HepG2 (cell line): ENCODE measurements around the gene SLC16A1. TPM values are rescaled to one million over a fixed set of nuclear protein-coding genes. Genes with fewer than 3 reads are reported as not detected.

Experiments
- CENPT ChIP-seq: sonication (generic); formaldehyde crosslinking; IDR thresholded peaks from 2 replicates; pipeline ENCODE4 v1.8.0; 2022; ENCODE audit warnings: low read depth, mild to moderate bottlenecking, moderate library complexity, missing genetic modification reagents
- FOXJ3 ChIP-seq: sonication (generic); formaldehyde crosslinking; IDR thresholded peaks from 2 replicates; pipeline ENCODE4 v1.4.0; 2020; ENCODE audit warnings: missing genetic modification reagents, mild to moderate bottlenecking, borderline replicate concordance
- HNF4A ChIP-seq: sonication (generic); formaldehyde crosslinking; IDR thresholded peaks from 2 replicates; pipeline ENCODE4 v1.4.0; 2020; ENCODE audit warnings: missing genetic modification reagents
- HOXA3 ChIP-seq: sonication (generic); formaldehyde crosslinking; IDR thresholded peaks from 2 replicates; pipeline ENCODE4 v1.5.0; 2020; ENCODE audit warnings: missing genetic modification reagents
- HOXD1 ChIP-seq: sonication (generic); formaldehyde crosslinking; IDR thresholded peaks from 2 replicates; pipeline ENCODE4 v1.5.0; 2020; ENCODE audit warnings: missing genetic modification reagents
- JUNB ChIP-seq: sonication (generic); formaldehyde crosslinking; IDR thresholded peaks from 2 replicates; pipeline ENCODE4 v1.8.0; 2022; ENCODE audit warnings: missing genetic modification reagents, mild to moderate bottlenecking, borderline replicate concordance
- MEF2D ChIP-seq: sonication (generic); formaldehyde crosslinking; IDR thresholded peaks from 2 replicates; pipeline ENCODE4 v1.5.1; 2020; ENCODE audit warnings: mild to moderate bottlenecking, missing genetic modification reagents
- NR2F6 ChIP-seq, 2 experiments: IDR thresholded peaks; 2 replicates each; pipeline ENCODE4 v1.6.1; 2016; ENCODE audit warnings: antibody characterized with exemption in 1 of 2, mild to moderate bottlenecking in 1 of 2
- POGZ ChIP-seq: sonication (generic); formaldehyde crosslinking; IDR thresholded peaks from 2 replicates; pipeline ENCODE4 v1.4.0; 2020; ENCODE audit warnings: mild to moderate bottlenecking, missing genetic modification reagents
- RXRB ChIP-seq: IDR thresholded peaks from 2 replicates; pipeline ENCODE4 v1.6.1; 2016; ENCODE audit warnings: borderline replicate concordance, missing genetic modification reagents, missing compliant biosample characterization
- SRF ChIP-seq: IDR thresholded peaks from 2 replicates; pipeline ENCODE4 v1.6.1; 2011; ENCODE audit warnings: mild to moderate bottlenecking, low read depth, low read length, moderate library complexity
- THYN1 ChIP-seq: sonication (generic); formaldehyde crosslinking; IDR thresholded peaks from 2 replicates; pipeline ENCODE4 v1.8.1; 2023; ENCODE audit warnings: low read depth, mild to moderate bottlenecking, moderate library complexity, missing genetic modification reagents, borderline replicate concordance
- TMF1 ChIP-seq: sonication (generic); formaldehyde crosslinking; IDR thresholded peaks from 2 replicates; pipeline ENCODE4 v1.8.1; 2022; ENCODE audit warnings: low read depth, missing genetic modification reagents
- WIZ ChIP-seq: sonication (generic); formaldehyde crosslinking; IDR thresholded peaks from 2 replicates; pipeline ENCODE4 v1.5.1; 2020; ENCODE audit warnings: mild to moderate bottlenecking, missing genetic modification reagents
- ZFYVE20 ChIP-seq: sonication (generic); formaldehyde crosslinking; IDR thresholded peaks from 2 replicates; pipeline ENCODE4 v1.8.0; 2023; ENCODE audit warnings: low read depth, mild to moderate bottlenecking, moderate library complexity, missing genetic modification reagents, borderline replicate concordance
- ZMYM3 ChIP-seq: sonication (generic); formaldehyde crosslinking; IDR thresholded peaks from 2 replicates; pipeline ENCODE4 v1.5.1; 2020; ENCODE audit warnings: mild to moderate bottlenecking, missing genetic modification reagents
- ZNF230 ChIP-seq: sonication (generic); formaldehyde crosslinking; IDR thresholded peaks from 2 replicates; pipeline ENCODE4 v1.4.0; 2020; ENCODE audit warnings: mild to moderate bottlenecking, missing genetic modification reagents
- ZNF33A ChIP-seq: sonication (generic); formaldehyde crosslinking; IDR thresholded peaks from 2 replicates; pipeline ENCODE4 v1.5.1; 2020; ENCODE audit warnings: missing genetic modification reagents, mild to moderate bottlenecking, moderate library complexity, borderline replicate concordance
- ZNF501 ChIP-seq: sonication (generic); formaldehyde crosslinking; IDR thresholded peaks from 2 replicates; pipeline ENCODE4 v1.5.1; 2020; ENCODE audit warnings: mild to moderate bottlenecking, moderate library complexity, missing genetic modification reagents
- polyA plus RNA-seq, 8 experiments: library from polyadenylated mRNA; depleted of rRNA in 3 of 8; stranded (reverse) in 7 of 8; unstranded in 1 of 8; fragments of >200 nt; fragmentation: Illumina TruSeq in 4 of 8; extraction: Trizol in 4 of 8; gene quantifications; 2 replicates each; pipeline versions ENCODE4 v1.2.1 to v1.2.3, GENCODE V29; 2011 to 2016; ENCODE audit warnings: low read depth in 4 of 8, missing spikeins in 1 of 8, mixed read lengths in 1 of 8; ENCODE audit not compliant: insufficient read depth in 1 of 8
- total RNA-seq, 5 experiments: library from RNA; depleted of rRNA; stranded (reverse); fragments of >200 nt; fragmentation: Illumina TruSeq; extraction: Trizol; gene quantifications; 2 replicates each; pipeline ENCODE4 v1.2.3, GENCODE V29; 2016; ENCODE audit warnings: low read depth in 1 of 5
- TF ChIP-seq, protein P1 (sequence below): sonication (generic); formaldehyde crosslinking; IDR thresholded peaks from 2 replicates; pipeline ENCODE4 v1.8.1; 2023; ENCODE audit warnings: missing genetic modification reagents, mild to moderate bottlenecking, borderline replicate concordance
- TF ChIP-seq, protein P2 (sequence below): sonication (generic); formaldehyde crosslinking; IDR thresholded peaks from 2 replicates; pipeline ENCODE4 v1.8.1; 2023; ENCODE audit warnings: mild to moderate bottlenecking, missing genetic modification reagents
- TF ChIP-seq, protein P3 (sequence below): sonication (generic); formaldehyde crosslinking; IDR thresholded peaks from 2 replicates; pipeline ENCODE4 v1.9.0; 2021; ENCODE audit warnings: missing genetic modification reagents, borderline replicate concordance
- TF ChIP-seq, protein P4 (sequence below): IDR thresholded peaks from 2 replicates; pipeline ENCODE4 v1.6.1; 2016; ENCODE audit warnings: mild to moderate bottlenecking, missing biosample characterization, missing genetic modification reagents
- TF ChIP-seq, protein P5 (sequence below): sonication (generic); formaldehyde crosslinking; IDR thresholded peaks from 2 replicates; pipeline ENCODE4 v1.5.0; 2020; ENCODE audit warnings: missing genetic modification reagents
- TF ChIP-seq, protein P6 (sequence below): sonication (generic); formaldehyde crosslinking; IDR thresholded peaks from 2 replicates; pipeline ENCODE4 v1.4.0; 2020; ENCODE audit warnings: mild to moderate bottlenecking, missing genetic modification reagents

SLC16A1 gene
- total and polyA plus RNA-seq, 2 of the 13 experiments (the other 11 are each of a cell fraction or from before 2014, with no cell fraction given), result 106 to 142 TPM

DNA sequence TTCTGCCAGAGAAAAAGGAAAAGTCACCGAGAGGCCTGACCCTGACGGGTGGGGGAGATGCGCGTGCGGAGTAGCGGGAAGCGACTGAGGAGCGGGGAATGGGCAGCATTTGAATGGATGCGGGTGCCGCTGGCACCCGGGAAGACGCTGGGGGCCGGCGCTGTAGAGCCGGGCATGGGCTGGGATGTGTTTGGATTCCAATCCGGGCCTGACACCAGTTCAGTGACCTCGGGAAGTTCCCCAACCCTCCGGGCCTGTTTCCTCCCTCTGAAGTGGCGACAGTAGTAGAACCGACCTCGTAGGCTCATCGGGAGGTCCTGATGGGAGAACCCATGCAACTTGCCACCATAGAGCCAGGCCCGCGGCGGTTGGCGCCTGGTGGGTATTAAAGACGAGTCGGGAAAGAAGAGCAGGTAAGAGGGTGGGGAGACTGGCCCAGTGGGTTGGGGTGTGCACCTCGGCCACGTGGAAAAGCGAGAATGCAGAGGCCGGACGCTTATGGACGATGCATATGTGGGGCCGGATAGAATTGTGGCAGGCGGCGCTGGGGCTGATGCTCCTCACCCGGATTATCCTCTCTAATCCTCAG, 642 bp upstream of the SLC16A1 start (continued):
- TF ChIP-seq ZMYM3 (CRISPR knock-in tag) (no peak), ZNF33A (CRISPR knock-in tag) (no peak), SRF (no peak), CENPT (no peak), FOXJ3 (CRISPR knock-in tag) (no peak), JUNB (CRISPR knock-in tag) (no peak), MEF2D (CRISPR knock-in tag) (no peak), RXRB (CRISPR knock-in tag) (no peak), THYN1 (CRISPR knock-in tag) (no peak), ZNF230 (CRISPR knock-in tag) (no peak), WIZ (CRISPR knock-in tag) (no peak), HOXD1 (no peak), TMF1 (no peak), POGZ (no peak), ZFYVE20 (CRISPR knock-in tag) (no peak), NR2F6 (IDR thresholded peaks at IDR 0.05) (no peak), NR2F6 (CRISPR knock-in tag; IDR thresholded peaks at IDR 0.05) (no peak), HOXA3 (CRISPR knock-in tag) (no peak; the same call in 1 of the 2 replicates), HNF4A (no peak), ZNF501 (CRISPR knock-in tag) (no peak; the same call in 1 of the 2 replicates)
- TF ChIP-seq, protein P1, sequence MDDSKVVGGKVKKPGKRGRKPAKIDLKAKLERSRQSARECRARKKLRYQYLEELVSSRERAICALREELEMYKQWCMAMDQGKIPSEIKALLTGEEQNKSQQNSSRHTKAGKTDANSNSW (CRISPR knock-in tag), result no peak
- TF ChIP-seq, protein P2, sequence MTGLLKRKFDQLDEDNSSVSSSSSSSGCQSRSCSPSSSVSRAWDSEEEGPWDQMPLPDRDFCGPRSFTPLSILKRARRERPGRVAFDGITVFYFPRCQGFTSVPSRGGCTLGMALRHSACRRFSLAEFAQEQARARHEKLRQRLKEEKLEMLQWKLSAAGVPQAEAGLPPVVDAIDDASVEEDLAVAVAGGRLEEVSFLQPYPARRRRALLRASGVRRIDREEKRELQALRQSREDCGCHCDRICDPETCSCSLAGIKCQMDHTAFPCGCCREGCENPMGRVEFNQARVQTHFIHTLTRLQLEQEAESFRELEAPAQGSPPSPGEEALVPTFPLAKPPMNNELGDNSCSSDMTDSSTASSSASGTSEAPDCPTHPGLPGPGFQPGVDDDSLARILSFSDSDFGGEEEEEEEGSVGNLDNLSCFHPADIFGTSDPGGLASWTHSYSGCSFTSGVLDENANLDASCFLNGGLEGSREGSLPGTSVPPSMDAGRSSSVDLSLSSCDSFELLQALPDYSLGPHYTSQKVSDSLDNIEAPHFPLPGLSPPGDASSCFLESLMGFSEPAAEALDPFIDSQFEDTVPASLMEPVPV (CRISPR knock-in tag), result no peak
- TF ChIP-seq, protein P3, sequence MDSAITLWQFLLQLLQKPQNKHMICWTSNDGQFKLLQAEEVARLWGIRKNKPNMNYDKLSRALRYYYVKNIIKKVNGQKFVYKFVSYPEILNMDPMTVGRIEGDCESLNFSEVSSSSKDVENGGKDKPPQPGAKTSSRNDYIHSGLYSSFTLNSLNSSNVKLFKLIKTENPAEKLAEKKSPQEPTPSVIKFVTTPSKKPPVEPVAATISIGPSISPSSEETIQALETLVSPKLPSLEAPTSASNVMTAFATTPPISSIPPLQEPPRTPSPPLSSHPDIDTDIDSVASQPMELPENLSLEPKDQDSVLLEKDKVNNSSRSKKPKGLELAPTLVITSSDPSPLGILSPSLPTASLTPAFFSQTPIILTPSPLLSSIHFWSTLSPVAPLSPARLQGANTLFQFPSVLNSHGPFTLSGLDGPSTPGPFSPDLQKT (CRISPR knock-in tag), result no peak
- TF ChIP-seq, protein P4, sequence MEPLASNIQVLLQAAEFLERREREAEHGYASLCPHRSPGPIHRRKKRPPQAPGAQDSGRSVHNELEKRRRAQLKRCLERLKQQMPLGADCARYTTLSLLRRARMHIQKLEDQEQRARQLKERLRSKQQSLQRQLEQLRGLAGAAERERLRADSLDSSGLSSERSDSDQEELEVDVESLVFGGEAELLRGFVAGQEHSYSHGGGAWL (CRISPR knock-in tag), result no peak
- TF ChIP-seq, protein P5, sequence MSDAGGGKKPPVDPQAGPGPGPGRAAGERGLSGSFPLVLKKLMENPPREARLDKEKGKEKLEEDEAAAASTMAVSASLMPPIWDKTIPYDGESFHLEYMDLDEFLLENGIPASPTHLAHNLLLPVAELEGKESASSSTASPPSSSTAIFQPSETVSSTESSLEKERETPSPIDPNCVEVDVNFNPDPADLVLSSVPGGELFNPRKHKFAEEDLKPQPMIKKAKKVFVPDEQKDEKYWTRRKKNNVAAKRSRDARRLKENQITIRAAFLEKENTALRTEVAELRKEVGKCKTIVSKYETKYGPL (CRISPR knock-in tag), result no peak
- TF ChIP-seq, protein P6, sequence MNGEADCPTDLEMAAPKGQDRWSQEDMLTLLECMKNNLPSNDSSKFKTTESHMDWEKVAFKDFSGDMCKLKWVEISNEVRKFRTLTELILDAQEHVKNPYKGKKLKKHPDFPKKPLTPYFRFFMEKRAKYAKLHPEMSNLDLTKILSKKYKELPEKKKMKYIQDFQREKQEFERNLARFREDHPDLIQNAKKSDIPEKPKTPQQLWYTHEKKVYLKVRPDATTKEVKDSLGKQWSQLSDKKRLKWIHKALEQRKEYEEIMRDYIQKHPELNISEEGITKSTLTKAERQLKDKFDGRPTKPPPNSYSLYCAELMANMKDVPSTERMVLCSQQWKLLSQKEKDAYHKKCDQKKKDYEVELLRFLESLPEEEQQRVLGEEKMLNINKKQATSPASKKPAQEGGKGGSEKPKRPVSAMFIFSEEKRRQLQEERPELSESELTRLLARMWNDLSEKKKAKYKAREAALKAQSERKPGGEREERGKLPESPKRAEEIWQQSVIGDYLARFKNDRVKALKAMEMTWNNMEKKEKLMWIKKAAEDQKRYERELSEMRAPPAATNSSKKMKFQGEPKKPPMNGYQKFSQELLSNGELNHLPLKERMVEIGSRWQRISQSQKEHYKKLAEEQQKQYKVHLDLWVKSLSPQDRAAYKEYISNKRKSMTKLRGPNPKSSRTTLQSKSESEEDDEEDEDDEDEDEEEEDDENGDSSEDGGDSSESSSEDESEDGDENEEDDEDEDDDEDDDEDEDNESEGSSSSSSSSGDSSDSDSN (CRISPR knock-in tag), result no peak
